Osteoblast (primary cell): ENCODE measurements around the gene BASP1. TPM values are rescaled to one million over a fixed set of nuclear protein-coding genes. Genes with fewer than 3 reads are reported as not detected.

Experiments used
- DNase-seq: peaks from one replicate; pipeline ENCODE4 v3.0.0; 2011; ENCODE audit warnings: low spot score, mixed read lengths; ENCODE audit not compliant: insufficient read length; ENCODE audit errors: missing footprints
- H2AFZ ChIP-seq: 2 replicates; pipeline ENCODE4 v1.6.0; 2011; ENCODE audit warnings: mild to moderate bottlenecking, low read length
- H3K27ac ChIP-seq: 2 replicates; pipeline ENCODE4 v1.5.1; 2011; ENCODE audit warnings: mild to moderate bottlenecking, low read depth, low read length, moderate library complexity
- H3K27me3 ChIP-seq: 2 replicates; pipeline ENCODE4 v1.6.0; 2012; ENCODE audit warnings: mild to moderate bottlenecking, control low read depth, inconsistent platforms, low read length, moderate library complexity; ENCODE audit not compliant: insufficient read depth
- H3K36me3 ChIP-seq: 2 replicates; pipeline ENCODE4 v1.5.1; 2011; ENCODE audit warnings: mild to moderate bottlenecking, low read length, control low read depth, moderate library complexity; ENCODE audit not compliant: insufficient read depth
- H3K4me1 ChIP-seq: 2 replicates; pipeline ENCODE4 v1.5.1; 2011; ENCODE audit warnings: mild to moderate bottlenecking, low read length, control low read depth, moderate library complexity; ENCODE audit not compliant: insufficient read depth
- H3K4me2 ChIP-seq: 2 replicates; pipeline ENCODE4 v1.6.0; 2011; ENCODE audit warnings: mild to moderate bottlenecking, low read length; ENCODE audit not compliant: insufficient read depth
- H3K4me3 ChIP-seq: fragments of 200-600 bp; sonication (generic); 3 replicates; pipeline ENCODE4 v1.5.1; 2012; ENCODE audit warnings: mild to moderate bottlenecking, low read length, inconsistent platforms; ENCODE audit not compliant: insufficient read depth
- H3K79me2 ChIP-seq: 2 replicates; pipeline ENCODE4 v1.6.0; 2012; ENCODE audit warnings: mild to moderate bottlenecking, low read length, control low read depth, inconsistent platforms; ENCODE audit not compliant: insufficient read depth
- H3K9me3 ChIP-seq: 2 replicates; pipeline ENCODE4 v1.5.1; 2011; ENCODE audit warnings: low read depth, low read length, control low read depth
- H4K20me1 ChIP-seq: 2 replicates; pipeline ENCODE4 v1.6.0; 2012; ENCODE audit warnings: mild to moderate bottlenecking, low read length, control low read depth; ENCODE audit not compliant: insufficient read depth
- total RNA-seq: library from RNA; depleted of rRNA; stranded (reverse); fragments of >200 nt; gene quantifications from 2 replicates; pipeline ENCODE4 v1.2.3, GENCODE V29; 2012
- TF ChIP-seq, protein P1 (sequence below): IDR thresholded peaks from 2 replicates; pipeline ENCODE4 v1.5.1; 2011; ENCODE audit warnings: mild to moderate bottlenecking, low read depth, low read length, moderate library complexity; ENCODE audit errors: extremely low read depth

The BASP1 gene
- total RNA-seq, 1 donor = 242 TPM

DNA sequence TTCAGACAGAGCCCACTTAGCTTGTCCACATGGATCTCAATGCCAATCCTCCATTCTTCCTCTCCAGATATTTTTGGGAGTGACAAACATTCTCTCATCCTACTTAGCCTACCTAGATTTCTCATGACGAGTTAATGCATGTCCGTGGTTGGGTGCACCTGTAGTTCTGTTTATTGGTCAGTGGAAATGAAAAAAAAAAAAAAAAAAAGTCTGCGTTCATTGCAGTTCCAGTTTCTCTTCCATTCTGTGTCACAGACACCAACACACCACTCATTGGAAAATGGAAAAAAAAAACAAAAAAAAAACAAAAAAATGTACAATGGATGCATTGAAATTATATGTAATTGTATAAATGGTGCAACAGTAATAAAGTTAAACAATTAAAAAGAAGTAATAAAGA lies 59.0 kb downstream of the BASP1 start:
- no peak overlapping the region for H3K27ac ChIP-seq
- no peaks in the 10 kb centered on the region for H3K27me3 ChIP-seq
- H4K20me1 ChIP-seq = peaks cover 40% of the 10 kb centered on the region
- no peak overlapping the region for H2AFZ ChIP-seq
- DNase-seq = no peak
- TF ChIP-seq, protein P1, sequence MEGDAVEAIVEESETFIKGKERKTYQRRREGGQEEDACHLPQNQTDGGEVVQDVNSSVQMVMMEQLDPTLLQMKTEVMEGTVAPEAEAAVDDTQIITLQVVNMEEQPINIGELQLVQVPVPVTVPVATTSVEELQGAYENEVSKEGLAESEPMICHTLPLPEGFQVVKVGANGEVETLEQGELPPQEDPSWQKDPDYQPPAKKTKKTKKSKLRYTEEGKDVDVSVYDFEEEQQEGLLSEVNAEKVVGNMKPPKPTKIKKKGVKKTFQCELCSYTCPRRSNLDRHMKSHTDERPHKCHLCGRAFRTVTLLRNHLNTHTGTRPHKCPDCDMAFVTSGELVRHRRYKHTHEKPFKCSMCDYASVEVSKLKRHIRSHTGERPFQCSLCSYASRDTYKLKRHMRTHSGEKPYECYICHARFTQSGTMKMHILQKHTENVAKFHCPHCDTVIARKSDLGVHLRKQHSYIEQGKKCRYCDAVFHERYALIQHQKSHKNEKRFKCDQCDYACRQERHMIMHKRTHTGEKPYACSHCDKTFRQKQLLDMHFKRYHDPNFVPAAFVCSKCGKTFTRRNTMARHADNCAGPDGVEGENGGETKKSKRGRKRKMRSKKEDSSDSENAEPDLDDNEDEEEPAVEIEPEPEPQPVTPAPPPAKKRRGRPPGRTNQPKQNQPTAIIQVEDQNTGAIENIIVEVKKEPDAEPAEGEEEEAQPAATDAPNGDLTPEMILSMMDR = no peak
- no peak overlapping the region for H3K4me3 ChIP-seq
- peaks cover 40% of the 10 kb centered on the region for H3K79me2 ChIP-seq
- H3K4me2 ChIP-seq = no peak overlapping the region
- H3K36me3 ChIP-seq = peaks cover 18% of the 10 kb centered on the region
- H3K4me1 ChIP-seq = no peaks in the 10 kb centered on the region
- H3K9me3 ChIP-seq = no peaks in the 10 kb centered on the region

- Histone ChIP-seq H4K20me1 (peaks cover 26% of the 10 kb centered on the region), H3K4me1 (peaks cover 3% of the 10 kb centered on the region)
These were observed 60.5 kb downstream of the BASP1 start for GRCh38 chr5:17277907-17278306.

DNA sequence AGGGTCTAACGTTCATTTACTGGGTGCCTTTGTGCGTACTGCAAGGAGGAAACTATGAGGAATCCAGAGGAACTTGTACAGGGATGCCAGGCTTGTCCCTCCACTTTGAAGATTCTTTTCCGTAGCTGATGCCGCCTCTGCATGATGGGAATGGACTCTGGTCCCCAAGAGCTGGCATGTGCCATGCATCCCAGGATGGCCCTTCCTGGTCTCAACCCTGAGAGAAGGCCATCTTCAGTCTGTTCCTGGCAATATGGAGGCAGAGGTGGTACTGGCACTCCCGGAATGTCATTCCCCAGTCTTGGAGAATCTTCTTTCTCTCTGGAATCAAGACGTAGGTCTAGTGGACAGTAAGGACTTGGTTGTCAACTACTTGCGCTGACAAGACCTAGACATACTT lies 61.5 kb downstream of the BASP1 start:
- Histone ChIP-seq H3K27me3 (no peaks in the 10 kb centered on the region), H3K36me3 (peaks cover 18% of the 10 kb centered on the region), H3K79me2 (peaks cover 16% of the 10 kb centered on the region), H3K27ac (no peak overlapping the region), H4K20me1 (peaks cover 17% of the 10 kb centered on the region), H3K4me3 (no peak overlapping the region), H3K4me1 (peaks cover 3% of the 10 kb centered on the region), H2AFZ (no peak overlapping the region), H3K4me2 (no peak overlapping the region), H3K9me3 (no peaks in the 10 kb centered on the region)
- TF ChIP-seq, protein P1 = no peak
- no peak for DNase-seq

More at GRCh38 chr5:17277907-17278306, 60.5 kb downstream of the BASP1 start:
- TF ChIP-seq, protein P1 = no peak
- Histone ChIP-seq H3K27me3 (no peaks in the 10 kb centered on the region), H3K4me3 (no peak overlapping the region), H3K27ac (no peak overlapping the region), H3K79me2 (peaks cover 25% of the 10 kb centered on the region), H3K36me3 (peaks cover 18% of the 10 kb centered on the region), H2AFZ (no peak overlapping the region), H3K4me2 (no peak overlapping the region), H3K9me3 (no peaks in the 10 kb centered on the region)
- no peak for DNase-seq

GRCh38 chr5:17279487-17279886 lies 62.1 kb downstream of the BASP1 start:
- TF ChIP-seq, protein P1 = no peak
- no peak for DNase-seq
- Histone ChIP-seq H4K20me1 (peaks cover 12% of the 10 kb centered on the region), H3K4me1 (peaks cover 3% of the 10 kb centered on the region), H3K79me2 (peaks cover 10% of the 10 kb centered on the region), H3K4me3 (no peak overlapping the region), H2AFZ (no peak overlapping the region), H3K27me3 (no peaks in the 10 kb centered on the region), H3K9me3 (no peaks in the 10 kb centered on the region), H3K27ac (no peak overlapping the region), H3K36me3 (peaks cover 18% of the 10 kb centered on the region), H3K4me2 (no peak overlapping the region)
